Mucosa of gallbladder (tissue), 1 donor: Measurements from ENCODE around the gene C1orf116. TPM values are rescaled to one million over a fixed set of nuclear protein-coding genes. Genes with fewer than 3 reads are reported as not detected.

Source experiments
- DNase-seq: peaks from one replicate; pipeline ENCODE4 v3.0.0-alpha.2; 2020; ENCODE audit warnings: low spot score
- total RNA-seq: library from RNA; stranded (reverse); gene quantifications from one replicate; pipeline ENCODE4 v1.2.1, GENCODE V29; 2021
- donor health status: DM: no; HTN: no; CAD: no.

Gene C1orf116
- total RNA-seq, 1 donor from 2014 or later = 45.1 TPM

DNA sequence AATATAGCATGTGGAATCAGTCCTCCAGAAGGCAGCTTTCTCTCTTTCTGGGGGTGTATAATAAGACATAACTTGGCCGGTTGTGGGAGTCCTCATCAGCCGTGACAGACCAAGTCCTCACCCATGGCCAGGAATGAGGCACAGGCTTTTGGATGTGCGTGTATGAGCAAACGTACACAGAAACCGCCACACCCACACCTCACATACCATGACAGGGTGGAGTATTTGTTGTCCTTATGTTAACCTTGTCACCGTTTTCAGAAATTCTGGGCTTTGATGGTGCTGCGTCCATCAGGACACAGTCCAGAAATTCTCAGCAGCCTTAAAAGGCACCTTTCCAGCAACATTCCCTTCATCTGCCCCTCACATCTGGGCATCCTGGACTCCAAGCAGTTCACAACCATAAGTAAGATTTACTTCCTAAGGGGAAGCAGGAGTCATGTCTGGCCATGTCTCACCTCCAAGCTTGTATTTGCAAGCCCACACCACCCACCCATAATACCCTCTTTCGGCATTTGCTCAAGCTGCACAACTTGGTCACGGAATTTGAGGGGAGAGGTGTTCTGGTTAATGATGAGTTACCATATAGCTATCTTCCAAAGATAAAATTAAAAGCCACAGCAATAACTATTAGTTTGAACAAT lies 12.4 kb downstream of the C1orf116 start:
- peak; percentile 70 for DNase-seq

GRCh38 chr1:207019661-207020060 lies 12.9 kb downstream of the C1orf116 start:
- DNase-seq = no peak

DNA sequence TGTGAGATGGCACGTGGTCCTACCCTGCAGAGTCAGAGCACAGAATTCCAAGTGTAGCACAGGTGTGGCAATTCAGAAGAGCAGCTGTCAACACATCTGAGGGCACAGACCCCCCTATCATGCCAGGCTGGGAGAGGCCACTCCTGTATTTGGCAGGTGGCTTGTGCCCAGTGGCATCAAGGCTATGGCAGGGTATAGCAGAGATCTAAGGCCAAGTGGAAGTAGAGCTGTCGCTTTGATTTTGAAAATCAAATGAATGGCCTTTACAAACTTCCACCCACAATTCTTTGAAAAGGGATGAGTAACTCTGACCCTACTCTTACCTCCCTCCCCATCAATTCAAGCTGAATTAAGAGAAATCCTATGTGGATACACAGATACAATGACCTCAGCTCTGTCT lies 13.4 kb downstream of the C1orf116 start:
- DNase-seq = no peak

- no peak for DNase-seq
Measured at GRCh38 chr1:207018707-207019106, 13.8 kb downstream of the C1orf116 start.

- DNase-seq = peak; percentile 70
Measured at GRCh38 chr1:207017615-207018559, 14.7 kb downstream of the C1orf116 start.

DNA sequence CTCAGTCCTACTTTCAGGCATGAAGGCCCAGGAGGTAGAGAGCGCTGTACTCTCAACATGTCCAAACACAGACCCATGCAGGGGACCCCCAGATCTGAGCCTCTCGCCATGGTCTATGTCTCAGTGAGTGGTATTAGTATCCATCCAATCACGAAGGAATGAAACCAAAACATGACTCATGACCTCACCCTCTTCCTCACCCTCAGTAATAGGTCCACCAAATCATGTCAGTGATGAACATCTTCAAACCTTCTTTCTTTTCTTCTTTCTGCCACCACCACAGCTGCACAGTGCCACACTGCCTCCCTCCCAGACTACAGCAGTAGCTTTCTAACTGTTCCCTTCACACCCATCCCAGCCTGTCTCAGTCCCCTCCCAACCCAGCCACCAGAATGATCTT lies 16.8 kb downstream of the C1orf116 start:
- DNase-seq = no peak

DNA sequence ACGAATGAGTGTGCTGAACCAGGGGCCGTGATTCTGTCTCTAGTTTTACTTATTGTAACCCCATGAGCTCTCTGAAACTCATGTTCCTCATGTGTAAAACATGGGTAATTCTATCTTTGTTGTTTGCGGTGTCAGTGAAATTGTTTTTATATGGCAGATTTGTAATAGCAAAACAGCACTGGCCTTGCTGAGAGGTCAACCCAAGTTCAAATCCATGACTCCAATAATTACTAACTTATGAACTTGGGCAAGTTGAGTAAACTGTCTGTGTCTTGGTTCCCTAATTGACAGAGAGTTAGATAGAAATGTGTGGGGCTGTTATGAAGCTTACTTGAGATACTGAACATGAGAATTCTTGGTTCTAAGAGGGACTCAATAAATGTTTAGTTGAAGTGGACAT lies 17.8 kb downstream of the C1orf116 start:
- DNase-seq = no peak

- no peak for DNase-seq
Measured at GRCh38 chr1:207013321-207014085, 19.1 kb downstream of the C1orf116 start.

DNA sequence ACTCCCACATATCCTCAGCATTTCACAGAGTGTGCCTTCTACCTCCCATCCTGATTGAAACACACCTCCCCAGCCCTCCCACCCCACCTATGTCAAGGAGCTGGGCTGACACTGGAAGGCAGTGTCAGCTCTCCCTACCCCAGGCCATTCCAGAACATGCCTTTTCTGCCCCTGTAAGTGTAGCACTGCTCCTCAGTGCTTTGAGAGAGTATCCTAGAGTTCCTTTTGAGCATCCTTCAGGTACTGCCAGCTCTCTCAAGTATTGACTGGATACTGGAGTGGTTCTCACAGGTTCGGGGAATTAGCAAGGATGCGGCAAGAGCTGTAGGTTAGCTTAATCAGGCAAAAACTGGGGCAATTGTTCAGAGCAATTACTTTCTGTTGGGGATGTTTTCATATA lies 21.8 kb downstream of the C1orf116 start:
- no peak for DNase-seq

DNA sequence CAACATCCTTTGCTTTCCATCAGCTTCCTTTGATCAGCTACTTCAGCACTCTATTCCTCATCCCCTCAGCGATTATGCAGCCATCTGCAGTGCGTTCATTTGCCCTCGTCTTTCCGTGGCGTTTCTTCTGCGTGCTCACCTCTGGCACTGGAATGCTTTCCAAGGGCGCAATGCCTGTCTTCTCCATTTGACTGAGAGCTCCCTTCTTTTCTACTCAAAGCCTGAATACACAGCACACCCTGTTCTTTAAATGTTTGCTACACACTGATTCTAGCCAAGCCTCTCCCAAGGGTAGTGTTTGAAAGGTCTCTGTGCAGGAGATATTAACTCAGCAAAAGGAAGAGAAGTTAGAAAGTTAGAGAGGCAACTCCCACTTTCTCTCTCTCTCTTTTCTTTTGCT lies 22.6 kb downstream of the C1orf116 start:
- no peak for DNase-seq

GRCh38 chr1:207009182-207009850 lies 23.2 kb downstream of the C1orf116 start:
- DNase-seq = peak; percentile 74

GRCh38 chr1:207007352-207008033 lies 25.1 kb downstream of the C1orf116 start:
- peak; percentile 83 for DNase-seq

DNA sequence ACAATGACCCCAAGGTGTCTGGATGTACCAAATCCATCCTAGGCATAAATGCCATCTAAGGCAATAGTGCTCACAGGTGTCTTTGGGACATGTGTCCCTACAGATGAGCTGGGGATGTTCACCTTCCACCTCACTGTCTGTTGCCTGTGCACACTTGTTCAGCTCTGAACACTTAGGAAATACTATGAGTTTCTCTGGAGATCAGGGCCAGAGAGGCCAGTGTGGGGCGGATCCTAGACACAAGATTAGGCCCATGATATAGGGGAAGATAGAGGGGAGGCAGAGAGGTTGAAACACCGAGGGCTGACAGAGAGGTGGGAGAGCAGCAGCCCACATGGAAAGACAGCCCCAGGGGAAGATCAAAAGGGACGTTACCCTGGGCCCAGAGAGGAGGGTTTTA lies 25.6 kb downstream of the C1orf116 start:
- DNase-seq = no peak

DNA sequence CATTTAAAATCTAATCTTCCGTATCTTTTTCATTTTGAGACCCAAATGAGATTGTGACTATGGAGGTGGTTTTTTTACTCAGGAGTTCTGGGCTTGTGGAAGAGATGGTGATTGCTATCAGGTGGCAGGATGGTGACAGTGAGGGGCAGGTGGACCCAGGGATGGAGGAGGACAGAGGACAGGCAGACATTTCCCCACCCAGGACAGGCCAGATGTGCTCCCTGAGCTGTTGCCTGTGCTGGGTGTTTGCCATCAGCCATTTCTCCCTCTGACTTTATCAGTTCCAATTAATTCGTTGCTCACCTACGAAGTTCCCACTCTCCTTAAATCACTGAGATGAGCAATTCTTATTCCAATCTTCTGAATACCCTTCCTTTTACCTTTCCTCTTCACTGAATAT lies 26.5 kb downstream of the C1orf116 start:
- DNase-seq = no peak

GRCh38 chr1:207004931-207005830 lies 27.4 kb downstream of the C1orf116 start:
- peak; percentile 69 for DNase-seq

DNA sequence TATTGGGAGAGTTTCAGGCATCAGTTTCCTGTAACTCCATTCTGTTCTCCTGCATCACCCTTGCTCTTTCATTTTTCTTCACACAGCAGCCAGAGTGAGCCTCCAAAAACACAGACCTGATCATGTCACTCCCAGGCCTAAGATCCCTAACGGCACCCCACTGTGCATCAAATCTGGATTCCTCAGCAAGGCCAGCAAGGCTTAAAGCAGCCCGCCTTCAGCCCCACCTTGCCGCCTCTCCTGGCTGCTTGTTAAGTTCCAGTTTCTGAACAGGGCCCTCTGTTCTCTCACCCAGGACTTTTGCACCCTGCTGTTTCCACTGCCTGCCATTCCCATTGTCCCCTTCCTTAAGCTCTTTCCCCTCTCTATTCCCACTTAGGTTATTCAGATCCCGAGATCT lies 29.3 kb downstream of the C1orf116 start:
- DNase-seq = no peak

GRCh38 chr1:207002724-207003146 lies 29.8 kb downstream of the C1orf116 start:
- DNase-seq = no peak

- DNase-seq = no peak
Measured at GRCh38 chr1:207001492-207002245, 30.9 kb downstream of the C1orf116 start.

DNA sequence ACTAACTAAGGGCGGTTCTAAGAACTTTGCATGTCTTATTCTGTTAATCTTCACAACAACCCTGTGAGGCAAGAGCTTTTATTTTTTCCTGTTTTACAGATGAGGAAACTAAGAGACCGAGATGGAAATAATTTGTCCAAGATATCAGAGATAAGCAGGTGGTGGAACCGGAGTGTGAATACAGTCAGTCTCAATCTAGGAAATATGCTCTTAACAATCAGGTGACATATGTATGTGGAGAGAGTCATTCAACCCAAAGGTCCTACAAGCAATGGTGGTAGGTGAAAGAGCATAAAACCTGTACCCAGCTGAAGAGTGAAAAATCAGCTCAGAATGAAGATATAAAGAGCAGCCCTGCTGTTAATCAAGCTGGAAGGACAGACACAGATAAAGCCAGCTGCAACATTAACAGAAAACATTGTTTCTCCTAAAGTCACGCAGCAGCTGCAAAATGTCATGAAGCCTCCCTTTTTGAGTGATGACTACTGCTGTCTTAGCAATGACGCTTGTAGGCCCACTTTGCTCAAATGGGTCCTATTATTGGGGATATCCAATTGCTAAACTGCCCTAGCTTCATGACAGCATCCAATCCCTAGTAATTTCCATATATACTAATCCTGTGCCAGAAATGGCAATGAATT lies 31.8 kb downstream of the C1orf116 start:
- no peak for DNase-seq
